ENCODE results near the gene MAGI2.

Gene MAGI2

DNA sequence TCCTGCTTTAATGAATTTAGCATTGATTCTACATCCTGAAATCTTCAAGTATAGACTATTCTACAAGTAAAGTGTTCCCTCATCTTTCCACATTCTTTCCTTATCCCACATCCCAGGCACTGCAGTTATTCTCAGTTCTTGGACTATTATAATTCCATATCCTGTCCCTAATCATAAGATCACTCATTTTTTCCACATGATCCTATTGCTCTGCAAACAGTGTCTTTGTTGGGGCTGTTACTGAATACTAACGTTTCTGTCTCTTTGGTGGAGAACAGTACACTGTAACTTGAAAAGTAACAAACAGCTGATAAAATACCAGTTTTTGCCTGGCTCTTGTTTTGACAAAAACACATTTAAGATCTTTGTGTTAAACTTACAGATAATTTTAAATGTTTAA lies 769.9 kb downstream of the MAGI2 start:
- TF ChIP-seq EZH2 (IDR thresholded peaks at IDR 0.05; ENCODE audit: borderline replicate concordance, low read depth, low read length, severe bottlenecking), result no peak
- DNase-seq, result no peak
- H3K27me3 ChIP-seq (ENCODE audit: insufficient read depth, low read length, poor library complexity), result no peaks in the 10 kb centered on the region

DNA sequence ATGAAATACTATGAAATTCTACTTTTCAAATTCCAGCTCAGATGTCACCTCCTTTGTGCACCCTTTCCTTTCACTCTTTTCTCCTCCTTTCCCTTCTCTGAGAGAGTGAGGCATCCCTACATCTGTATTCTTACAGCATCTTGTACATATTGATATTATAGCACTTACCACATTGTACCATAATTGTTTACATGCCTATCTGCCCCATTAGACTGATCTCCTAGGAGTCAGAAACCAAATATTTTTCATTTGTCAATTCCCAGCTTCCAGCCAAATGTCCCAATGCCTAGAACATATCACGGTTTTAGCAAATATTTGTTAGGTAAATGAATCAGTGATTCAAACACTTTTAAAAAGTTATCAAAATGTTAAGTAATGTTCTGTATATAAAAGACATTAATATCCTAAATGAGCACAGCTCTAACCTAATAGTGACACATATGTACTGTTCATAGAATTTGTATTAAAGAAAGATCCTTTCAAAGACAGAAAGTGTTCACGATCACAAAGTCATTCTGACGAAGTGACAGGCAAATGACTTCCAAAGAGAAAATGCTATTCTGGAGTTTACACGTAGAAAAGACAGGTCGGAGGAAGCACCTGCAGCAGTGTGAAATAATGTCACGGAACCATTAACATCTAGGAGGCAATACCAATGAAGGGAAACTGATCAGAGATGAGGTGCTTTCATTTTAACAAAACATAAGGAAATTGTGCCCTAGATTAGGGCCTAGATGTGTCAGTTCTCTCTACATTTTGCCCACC lies 774.2 kb downstream of the MAGI2 start:
- ATAC-seq (ENCODE audit: insufficient read depth, low read depth) (no peak), DNase-seq (no peak)
- Histone ChIP-seq H3K4me3 (ENCODE audit: low read depth in 1 of 2, low read length in 2 of 2) (no peak overlapping the region), H3K4me1 (ENCODE audit: insufficient read depth, low read length) (no peaks in the 10 kb centered on the region), H3K4me2 (ENCODE audit: insufficient read depth, low read length) (no peak overlapping the region), H4K20me1 (ENCODE audit: insufficient read depth, low read length) (no peaks in the 10 kb centered on the region), H2AFZ (ENCODE audit: low read depth, low read length) (no peak overlapping the region), H3K9ac (ENCODE audit: low read depth, low read length) (no peak overlapping the region), H3K36me3 (ENCODE audit: insufficient read depth, low read length) (no peaks in the 10 kb centered on the region), H3K9me3 (ENCODE audit: insufficient read depth, low read length, severe bottlenecking) (no peaks in the 10 kb centered on the region), H3K79me2 (ENCODE audit: insufficient read depth, low read length) (no peaks in the 10 kb centered on the region), H3K27me3 (ENCODE audit: insufficient read depth, low read length, poor library complexity) (no peaks in the 10 kb centered on the region), H3K27ac (ENCODE audit: low read length) (no peak overlapping the region)
- no peak for TF ChIP-seq EZH2 (IDR thresholded peaks at IDR 0.05; ENCODE audit: borderline replicate concordance, low read depth, low read length, severe bottlenecking)
- TF ChIP-seq, protein P1, sequence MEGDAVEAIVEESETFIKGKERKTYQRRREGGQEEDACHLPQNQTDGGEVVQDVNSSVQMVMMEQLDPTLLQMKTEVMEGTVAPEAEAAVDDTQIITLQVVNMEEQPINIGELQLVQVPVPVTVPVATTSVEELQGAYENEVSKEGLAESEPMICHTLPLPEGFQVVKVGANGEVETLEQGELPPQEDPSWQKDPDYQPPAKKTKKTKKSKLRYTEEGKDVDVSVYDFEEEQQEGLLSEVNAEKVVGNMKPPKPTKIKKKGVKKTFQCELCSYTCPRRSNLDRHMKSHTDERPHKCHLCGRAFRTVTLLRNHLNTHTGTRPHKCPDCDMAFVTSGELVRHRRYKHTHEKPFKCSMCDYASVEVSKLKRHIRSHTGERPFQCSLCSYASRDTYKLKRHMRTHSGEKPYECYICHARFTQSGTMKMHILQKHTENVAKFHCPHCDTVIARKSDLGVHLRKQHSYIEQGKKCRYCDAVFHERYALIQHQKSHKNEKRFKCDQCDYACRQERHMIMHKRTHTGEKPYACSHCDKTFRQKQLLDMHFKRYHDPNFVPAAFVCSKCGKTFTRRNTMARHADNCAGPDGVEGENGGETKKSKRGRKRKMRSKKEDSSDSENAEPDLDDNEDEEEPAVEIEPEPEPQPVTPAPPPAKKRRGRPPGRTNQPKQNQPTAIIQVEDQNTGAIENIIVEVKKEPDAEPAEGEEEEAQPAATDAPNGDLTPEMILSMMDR (IDR thresholded peaks at IDR 0.05; ENCODE audit: borderline replicate concordance, extremely low read depth, low read length, poor library complexity, severe bottlenecking), result no peak

More for the DNA sequence above, 769.9 kb downstream of the MAGI2 start:
- Histone ChIP-seq H3K4me3 (ENCODE audit: low read depth in 1 of 2, low read length in 2 of 2) (no peak overlapping the region), H3K79me2 (ENCODE audit: insufficient read depth, low read length) (no peaks in the 10 kb centered on the region), H3K4me2 (ENCODE audit: insufficient read depth, low read length) (no peak overlapping the region), H3K4me1 (ENCODE audit: insufficient read depth, low read length) (no peaks in the 10 kb centered on the region), H3K27ac (ENCODE audit: low read length) (no peak overlapping the region), H4K20me1 (ENCODE audit: insufficient read depth, low read length) (no peaks in the 10 kb centered on the region), H3K36me3 (ENCODE audit: insufficient read depth, low read length) (no peaks in the 10 kb centered on the region), H2AFZ (ENCODE audit: low read depth, low read length) (no peak overlapping the region), H3K9me3 (ENCODE audit: insufficient read depth, low read length, severe bottlenecking) (no peaks in the 10 kb centered on the region), H3K9ac (ENCODE audit: low read depth, low read length) (no peak overlapping the region)
- no peak for ATAC-seq (ENCODE audit: insufficient read depth, low read depth)

DNA sequence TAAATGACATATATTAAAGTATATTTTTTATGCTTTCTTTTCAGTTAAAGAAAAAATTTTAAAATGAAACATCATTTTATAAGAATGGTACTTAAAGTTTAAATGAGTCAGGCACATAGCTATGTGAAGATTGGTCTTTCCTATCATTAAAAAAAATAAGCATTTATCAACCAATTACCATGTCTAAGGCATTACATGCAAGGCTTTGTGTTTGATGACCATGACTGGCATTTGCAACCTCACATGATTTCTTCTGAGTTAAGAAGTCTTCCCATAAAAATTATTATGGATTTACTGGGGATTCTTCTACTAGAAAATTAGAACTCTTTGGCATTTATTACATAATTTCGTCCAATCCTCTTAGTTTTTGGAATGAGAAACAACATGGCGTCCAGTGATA lies 776.1 kb downstream of the MAGI2 start:
- Histone ChIP-seq H3K4me3 (ENCODE audit: low read depth in 1 of 2, low read length in 2 of 2) (no peak overlapping the region), H3K27me3 (ENCODE audit: insufficient read depth, low read length, poor library complexity) (no peaks in the 10 kb centered on the region), H3K4me2 (ENCODE audit: insufficient read depth, low read length) (no peak overlapping the region), H3K27ac (ENCODE audit: low read length) (no peak overlapping the region), H2AFZ (ENCODE audit: low read depth, low read length) (no peak overlapping the region), H4K20me1 (ENCODE audit: insufficient read depth, low read length) (no peaks in the 10 kb centered on the region), H3K36me3 (ENCODE audit: insufficient read depth, low read length) (no peaks in the 10 kb centered on the region), H3K9ac (ENCODE audit: low read depth, low read length) (no peak overlapping the region), H3K9me3 (ENCODE audit: insufficient read depth, low read length, severe bottlenecking) (no peaks in the 10 kb centered on the region), H3K4me1 (ENCODE audit: insufficient read depth, low read length) (no peaks in the 10 kb centered on the region), H3K79me2 (ENCODE audit: insufficient read depth, low read length) (no peaks in the 10 kb centered on the region)
- no peak for DNase-seq
- ATAC-seq (ENCODE audit: insufficient read depth, low read depth), result no peak
- no peak for TF ChIP-seq EZH2 (IDR thresholded peaks at IDR 0.05; ENCODE audit: borderline replicate concordance, low read depth, low read length, severe bottlenecking)
- TF ChIP-seq, protein P1 (IDR thresholded peaks at IDR 0.05; ENCODE audit: borderline replicate concordance, extremely low read depth, low read length, poor library complexity, severe bottlenecking), result no peak

DNA sequence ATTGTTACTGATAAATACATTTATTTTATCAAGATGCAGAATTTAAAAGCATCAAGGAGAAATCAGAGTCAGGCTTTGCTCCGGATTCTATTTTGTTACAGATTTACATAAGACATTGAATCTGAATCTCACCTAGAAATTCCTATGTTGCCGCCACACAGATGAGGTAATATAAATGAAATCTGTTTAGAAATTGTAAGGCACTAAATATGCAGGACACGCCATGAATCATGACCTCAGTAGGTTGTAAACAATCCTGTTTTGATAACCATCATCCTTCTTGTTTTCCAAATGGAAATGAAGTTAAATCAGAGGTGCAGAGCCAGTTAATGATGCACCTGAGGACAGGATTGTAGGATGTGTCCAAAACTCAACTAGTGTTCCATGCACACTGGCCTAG lies 778.0 kb downstream of the MAGI2 start:
- no peak overlapping the region for H3K27ac ChIP-seq (ENCODE audit: low read length)
- no peaks in the 10 kb centered on the region for H3K27me3 ChIP-seq (ENCODE audit: insufficient read depth, low read length, poor library complexity)
- H3K36me3 ChIP-seq (ENCODE audit: insufficient read depth, low read length), result no peaks in the 10 kb centered on the region
- no peaks in the 10 kb centered on the region for H4K20me1 ChIP-seq (ENCODE audit: insufficient read depth, low read length)
- no peaks in the 10 kb centered on the region for H3K79me2 ChIP-seq (ENCODE audit: insufficient read depth, low read length)
- H3K4me2 ChIP-seq (ENCODE audit: insufficient read depth, low read length), result no peak overlapping the region
- H3K9ac ChIP-seq (ENCODE audit: low read depth, low read length), result no peak overlapping the region
- ATAC-seq (ENCODE audit: insufficient read depth, low read depth) (no peak), DNase-seq (no peak)
- no peaks in the 10 kb centered on the region for H3K4me1 ChIP-seq (ENCODE audit: insufficient read depth, low read length)
- no peak overlapping the region for H3K4me3 ChIP-seq (ENCODE audit: low read depth in 1 of 2, low read length in 2 of 2)
- TF ChIP-seq, protein P1 (IDR thresholded peaks at IDR 0.05; ENCODE audit: borderline replicate concordance, extremely low read depth, low read length, poor library complexity, severe bottlenecking), result no peak
- no peak for TF ChIP-seq EZH2 (IDR thresholded peaks at IDR 0.05; ENCODE audit: borderline replicate concordance, low read depth, low read length, severe bottlenecking)
- H2AFZ ChIP-seq (ENCODE audit: low read depth, low read length), result no peak overlapping the region
- no peaks in the 10 kb centered on the region for H3K9me3 ChIP-seq (ENCODE audit: insufficient read depth, low read length, severe bottlenecking)

Measured in DND-41 (cell line).